CD14-positive monocyte (primary cell): ENCODE measurements around the gene ZNF335. TPM values are rescaled to one million over a fixed set of nuclear protein-coding genes. Genes with fewer than 3 reads are reported as not detected.

Experiments used
- DNase-seq, 3 donors: peaks; one replicate each; pipeline ENCODE4 v3.0.0-alpha.2; 2011 to 2022
- H2AFZ ChIP-seq: 2 replicates; pipeline ENCODE4 v1.6.0; 2012; ENCODE audit warnings: mild to moderate bottlenecking, low read depth, low read length, inconsistent platforms; ENCODE audit not compliant: insufficient read depth, poor library complexity, severe bottlenecking
- H3K27ac ChIP-seq, 2 donors: 1 replicate in 1 of 2; 2 replicates in 1 of 2; pipeline ENCODE4 v1.5.1; 2012 to 2013; ENCODE audit warnings: low read length in 2 of 2, control low read depth in 1 of 2, inconsistent platforms in 1 of 2, low read depth in 1 of 2, mild to moderate bottlenecking in 1 of 2
- H3K27me3 ChIP-seq, 2 donors: one replicate each; pipeline versions ENCODE4 v1.6.0 to v1.6.1; 2011 to 2013; ENCODE audit warnings: low read length in 2 of 2; ENCODE audit not compliant: control insufficient read depth in 2 of 2, insufficient read depth in 2 of 2
- H3K36me3 ChIP-seq, 2 donors: replicated peaks in 1 of 2; 1 replicate in 1 of 2; 2 replicates in 1 of 2; pipeline versions ENCODE4 v1.5.1 to v1.6.1; 2012 to 2013; ENCODE audit warnings: low read length in 2 of 2, control low read depth in 1 of 2, inconsistent platforms in 1 of 2, mild to moderate bottlenecking in 1 of 2; ENCODE audit not compliant: insufficient read depth in 2 of 2, control insufficient read depth in 1 of 2
- H3K4me1 ChIP-seq, 2 donors: 1 replicate in 1 of 2; 2 replicates in 1 of 2; pipeline versions ENCODE4 v1.5.1 to v1.6.1; 2012 to 2013; ENCODE audit warnings: low read length in 2 of 2, control low read depth in 1 of 2, inconsistent platforms in 1 of 2, mild to moderate bottlenecking in 1 of 2, moderate library complexity in 1 of 2; ENCODE audit not compliant: insufficient read depth in 2 of 2, control insufficient read depth in 1 of 2
- H3K4me2 ChIP-seq: replicated peaks from 2 replicates; pipeline ENCODE3; 2012; ENCODE audit warnings: low read length, moderate library complexity, mild to moderate bottlenecking; ENCODE audit not compliant: poor library complexity, severe bottlenecking; ENCODE audit errors: extremely low read depth
- H3K4me3 ChIP-seq, 3 experiments: fragments of 200-600 bp in 1 of 3; sonication (generic) in 1 of 3; replicated peaks in 1 of 3; 1 replicate in 2 of 3; 2 replicates in 1 of 3; pipeline ENCODE4 v1.5.1; 2011 to 2013; ENCODE audit warnings: low read length in 3 of 3, mild to moderate bottlenecking in 3 of 3, control low read depth in 2 of 3, low read depth in 2 of 3, inconsistent platforms in 1 of 3, moderate library complexity in 1 of 3
- H3K79me2 ChIP-seq: 2 replicates; pipeline ENCODE4 v1.6.0; 2012; ENCODE audit warnings: mild to moderate bottlenecking, control low read depth, inconsistent platforms, low read length, moderate library complexity; ENCODE audit not compliant: insufficient read depth
- H3K9ac ChIP-seq: 2 replicates; pipeline ENCODE4 v1.6.0; 2017; ENCODE audit warnings: low read length, mild to moderate bottlenecking; ENCODE audit not compliant: insufficient read depth, poor library complexity, severe bottlenecking
- H3K9me3 ChIP-seq, 2 donors: replicated peaks in 1 of 2; 1 replicate in 1 of 2; 2 replicates in 1 of 2; pipeline versions ENCODE4 v1.5.1 to v1.6.1; 2012 to 2013; ENCODE audit warnings: low read length in 2 of 2, control low read depth in 1 of 2; ENCODE audit not compliant: control insufficient read depth in 1 of 2, insufficient read depth in 1 of 2
- H4K20me1 ChIP-seq: 2 replicates; pipeline ENCODE4 v1.6.0; 2012; ENCODE audit warnings: mild to moderate bottlenecking, low read length, control low read depth, moderate library complexity; ENCODE audit not compliant: insufficient read depth
- H3K27ac Mint-ChIP-seq, 7 donors: one replicate each; pipeline ENCODE4 v1.8.0; 2020; ENCODE audit warnings: mild to moderate bottlenecking in 7 of 7, mixed read lengths in 7 of 7, moderate library complexity in 6 of 7, inconsistent platforms in 2 of 7
- H3K27me3 Mint-ChIP-seq, 3 donors: one replicate each; pipeline ENCODE4 v1.8.0; 2021 to 2022; ENCODE audit warnings: low read depth in 3 of 3, mild to moderate bottlenecking in 3 of 3, mixed read lengths in 3 of 3, moderate library complexity in 3 of 3, inconsistent platforms in 1 of 3
- H3K36me3 Mint-ChIP-seq, 2 donors: one replicate each; pipeline ENCODE4 v1.8.0; 2020; ENCODE audit warnings: mixed read lengths in 2 of 2, inconsistent platforms in 1 of 2, mild to moderate bottlenecking in 1 of 2
- H3K4me1 Mint-ChIP-seq: one replicate; pipeline ENCODE4 v1.8.0; 2020; ENCODE audit warnings: mild to moderate bottlenecking, mixed read lengths
- H3K4me3 Mint-ChIP-seq, 2 donors: one replicate each; pipeline ENCODE4 v1.8.0; 2020; ENCODE audit warnings: mild to moderate bottlenecking in 2 of 2, mixed read lengths in 2 of 2, moderate library complexity in 1 of 2
- H3K9me3 Mint-ChIP-seq, 7 donors: one replicate each; pipeline ENCODE4 v1.8.0; 2020 to 2022; ENCODE audit warnings: mixed read lengths in 7 of 7, mild to moderate bottlenecking in 6 of 7, moderate library complexity in 6 of 7, inconsistent platforms in 2 of 7
- CTCF ChIP-seq: fragments of 200-600 bp; IDR thresholded peaks from one replicate; pipeline ENCODE4 v1.8.0; 2022; ENCODE audit warnings: antibody characterized with exemption, mild to moderate bottlenecking
- WGBS: methylation state at CpG from one replicate; pipeline ENCODE4 v1.1.5; 2013; ENCODE audit warnings: missing lambda C conversion rate; ENCODE audit not compliant: insufficient coverage; 5-methylcytosine and 5-hydroxymethylcytosine counted together
- intact Hi-C, 2 donors: fragments of 100-400 bp; cut with micrococcal nuclease; formaldehyde crosslinking; loops; one replicate each; pipeline versions ENCODE4 v1.15.0 to v1.15.1; 2023
- polyA plus RNA-seq, 3 donors: library from polyadenylated mRNA; depleted of rRNA in 1 of 3; unstranded in 2 of 3; stranded (reverse) in 1 of 3; fragments of 300-500 nt in 2 of 3; fragments of >200 nt in 1 of 3; fragmentation: Illumina TruSeq in 2 of 3; gene quantifications; 1 replicate in 2 of 3; 2 replicates in 1 of 3; pipeline ENCODE4 v1.2.3, GENCODE V29; 2012 to 2021

Gene ZNF335
- polyA plus RNA-seq, 3 donors, result 2.7 to 39.6 (median 3.1) TPM

GRCh38 chr20:45905505-45906079 is 66.4 kb downstream of the ZNF335 start:
- Mint-ChIP-seq H3K27ac (no peak overlapping the region), H3K4me3 (no peak overlapping the region)

More at GRCh38 chr20:45905505-45906079, 66.4 kb downstream of the ZNF335 start:
- H3K36me3 Mint-ChIP-seq, result no peaks in the 10 kb centered on the region
- H4K20me1 ChIP-seq, result no peaks in the 10 kb centered on the region
- H3K36me3 ChIP-seq, result no peaks in the 10 kb centered on the region
- peaks cover 21% of the 10 kb centered on the region for H3K4me1 Mint-ChIP-seq
- WGBS, result 100% methylated on average over 3 of the region's 8 CpGs
- no peak for DNase-seq
- H3K4me2 ChIP-seq, result no peak overlapping the region
- peaks cover 14 to 15% of the 10 kb centered on the region in 2 donors for H3K4me1 ChIP-seq
- H3K9me3 Mint-ChIP-seq, result no peaks in the 10 kb centered on the region
- H3K27me3 ChIP-seq, result no peaks in the 10 kb centered on the region
- peaks cover 0 to 2% (median 0%) of the 10 kb centered on the region in 3 donors for H3K27me3 Mint-ChIP-seq
- H3K4me3 ChIP-seq, result no peak overlapping the region
- no peak overlapping the region for H3K9ac ChIP-seq
- TF ChIP-seq CTCF, result no peak
- no peaks in the 10 kb centered on the region for H3K9me3 ChIP-seq
- no peak overlapping the region for H3K27ac ChIP-seq
- no peaks in the 10 kb centered on the region for H3K79me2 ChIP-seq
- H2AFZ ChIP-seq, result no peak overlapping the region
- intact Hi-C loops, result no loop called here
